GM12875 (cell line): ENCODE results near the gene VWA3A.
"Not testable (repeated sequence)": the region's sequence is repeated elsewhere in the genome, so short reads cannot be mapped to it uniquely, and the experiment has no call there.

Experiments used
- H3K4me3 ChIP-seq: one replicate; pipeline ENCODE4 v1.5.1; 2011; ENCODE audit warnings: low read depth, low read length, control low read depth
- TF ChIP-seq, protein P1 (sequence below): IDR thresholded peaks from 2 replicates; pipeline ENCODE4 v1.5.1; 2011; ENCODE audit warnings: low read depth, mild to moderate bottlenecking, control low read depth, inconsistent platforms, low read length, moderate library complexity, borderline replicate concordance; ENCODE audit not compliant: insufficient read depth

VWA3A gene

DNA sequence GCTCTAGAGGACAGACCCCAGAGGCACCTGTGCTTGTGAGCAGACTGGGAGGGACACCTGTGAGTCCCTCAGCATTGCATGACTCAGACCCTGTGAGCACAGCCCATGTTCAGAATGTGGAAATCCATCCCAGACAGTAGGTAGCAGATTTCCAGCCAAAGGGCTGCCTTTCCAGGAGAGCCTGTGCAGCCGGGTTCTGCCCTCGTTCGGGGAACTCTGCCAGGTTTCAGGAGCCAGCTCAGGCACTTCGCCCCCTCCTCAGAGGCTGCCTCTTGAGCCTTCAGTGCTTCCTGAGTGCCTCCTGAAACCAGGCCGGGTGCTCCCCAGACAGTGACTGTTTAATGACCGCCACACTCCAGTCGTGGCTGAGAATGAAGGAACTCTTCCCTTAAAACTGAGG is 46.7 kb downstream of the VWA3A start:
- TF ChIP-seq, protein P1, sequence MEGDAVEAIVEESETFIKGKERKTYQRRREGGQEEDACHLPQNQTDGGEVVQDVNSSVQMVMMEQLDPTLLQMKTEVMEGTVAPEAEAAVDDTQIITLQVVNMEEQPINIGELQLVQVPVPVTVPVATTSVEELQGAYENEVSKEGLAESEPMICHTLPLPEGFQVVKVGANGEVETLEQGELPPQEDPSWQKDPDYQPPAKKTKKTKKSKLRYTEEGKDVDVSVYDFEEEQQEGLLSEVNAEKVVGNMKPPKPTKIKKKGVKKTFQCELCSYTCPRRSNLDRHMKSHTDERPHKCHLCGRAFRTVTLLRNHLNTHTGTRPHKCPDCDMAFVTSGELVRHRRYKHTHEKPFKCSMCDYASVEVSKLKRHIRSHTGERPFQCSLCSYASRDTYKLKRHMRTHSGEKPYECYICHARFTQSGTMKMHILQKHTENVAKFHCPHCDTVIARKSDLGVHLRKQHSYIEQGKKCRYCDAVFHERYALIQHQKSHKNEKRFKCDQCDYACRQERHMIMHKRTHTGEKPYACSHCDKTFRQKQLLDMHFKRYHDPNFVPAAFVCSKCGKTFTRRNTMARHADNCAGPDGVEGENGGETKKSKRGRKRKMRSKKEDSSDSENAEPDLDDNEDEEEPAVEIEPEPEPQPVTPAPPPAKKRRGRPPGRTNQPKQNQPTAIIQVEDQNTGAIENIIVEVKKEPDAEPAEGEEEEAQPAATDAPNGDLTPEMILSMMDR = no peak
- H3K4me3 ChIP-seq = no peak overlapping the region

DNA sequence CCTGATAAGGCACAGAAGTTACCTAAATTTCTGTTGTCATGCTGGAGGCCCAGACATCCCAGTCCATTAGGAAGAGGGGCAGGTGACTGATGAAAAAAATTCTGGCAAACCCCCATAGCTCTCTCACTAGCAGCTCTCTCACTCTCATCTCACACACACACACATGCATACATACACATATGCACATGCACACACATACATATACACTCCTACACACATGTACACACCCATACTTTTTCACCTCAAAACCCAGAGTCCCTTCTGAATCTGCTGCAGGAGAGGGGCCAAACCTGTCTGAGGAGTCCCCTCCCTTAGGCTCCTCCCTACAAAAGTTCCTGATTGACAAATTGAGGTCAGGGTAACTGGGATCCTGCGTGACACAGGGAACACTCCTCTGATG is 47.4 kb downstream of the VWA3A start:
- no peak overlapping the region for H3K4me3 ChIP-seq
- TF ChIP-seq, protein P1 = no peak

DNA sequence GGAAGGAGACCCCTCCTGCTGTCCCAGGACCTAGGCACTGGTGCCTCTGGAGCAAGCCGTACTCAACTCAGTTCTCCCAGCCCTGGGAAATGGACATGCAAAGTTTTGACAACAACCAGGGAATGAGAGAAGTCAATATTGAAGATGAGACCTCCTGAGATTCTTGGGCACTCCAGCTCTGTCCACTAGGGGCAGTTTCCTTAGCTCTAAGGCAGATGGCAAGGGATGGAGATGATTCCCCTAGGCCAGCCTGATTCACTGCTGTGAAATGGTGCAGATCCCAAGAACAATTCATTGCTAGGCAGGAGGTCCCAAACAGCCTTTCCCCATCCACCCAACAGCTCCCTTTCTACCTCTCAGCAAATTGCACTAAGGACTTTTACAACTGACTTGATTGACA is 49.4 kb downstream of the VWA3A start:
- TF ChIP-seq, protein P1 = peak; percentile 57; the same call in 1 of the 2 replicates
- no peak overlapping the region for H3K4me3 ChIP-seq

DNA sequence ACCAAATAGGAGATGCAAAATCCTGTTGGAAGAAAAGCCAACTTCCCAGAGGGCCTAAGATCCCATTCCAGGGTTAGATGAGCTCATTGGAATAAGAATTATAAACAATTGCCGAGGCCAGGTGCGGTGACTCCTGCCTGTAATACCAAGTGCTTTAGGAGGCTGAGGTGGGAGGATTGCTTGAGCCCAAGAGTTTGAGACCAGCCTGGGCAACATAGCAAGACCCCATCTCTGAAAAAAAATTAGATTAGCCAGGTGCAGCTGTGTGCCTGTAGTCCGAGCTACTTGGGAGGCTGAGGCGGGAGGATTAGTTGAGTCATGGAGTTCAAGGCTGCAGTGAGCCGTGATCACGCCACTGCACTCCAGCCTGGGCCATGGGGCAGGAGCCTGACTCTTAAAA is 52.2 kb downstream of the VWA3A start:
- TF ChIP-seq, protein P1 = no peak
- H3K4me3 ChIP-seq = no peak overlapping the region

DNA sequence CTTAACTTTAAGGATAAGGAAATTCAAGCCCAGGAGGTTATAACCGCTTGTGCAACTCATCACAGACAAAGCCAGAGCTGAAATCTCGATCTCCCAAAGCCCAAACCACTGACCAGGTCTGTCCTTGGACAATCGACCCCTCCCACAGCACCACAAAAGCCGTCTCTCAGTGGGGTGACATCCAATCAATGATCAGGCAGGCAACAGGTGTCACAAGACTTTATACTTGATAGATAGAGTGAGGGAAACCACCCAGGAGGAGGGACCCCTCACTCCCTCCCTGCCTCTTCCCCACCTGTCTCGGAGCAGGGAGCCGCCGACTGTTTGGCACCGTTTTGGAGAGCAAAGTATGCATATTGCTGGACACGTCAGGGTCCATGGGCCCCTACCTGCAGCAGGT is 55.5 kb downstream of the VWA3A start:
- H3K4me3 ChIP-seq = no peak overlapping the region
- TF ChIP-seq, protein P1 = no peak

DNA sequence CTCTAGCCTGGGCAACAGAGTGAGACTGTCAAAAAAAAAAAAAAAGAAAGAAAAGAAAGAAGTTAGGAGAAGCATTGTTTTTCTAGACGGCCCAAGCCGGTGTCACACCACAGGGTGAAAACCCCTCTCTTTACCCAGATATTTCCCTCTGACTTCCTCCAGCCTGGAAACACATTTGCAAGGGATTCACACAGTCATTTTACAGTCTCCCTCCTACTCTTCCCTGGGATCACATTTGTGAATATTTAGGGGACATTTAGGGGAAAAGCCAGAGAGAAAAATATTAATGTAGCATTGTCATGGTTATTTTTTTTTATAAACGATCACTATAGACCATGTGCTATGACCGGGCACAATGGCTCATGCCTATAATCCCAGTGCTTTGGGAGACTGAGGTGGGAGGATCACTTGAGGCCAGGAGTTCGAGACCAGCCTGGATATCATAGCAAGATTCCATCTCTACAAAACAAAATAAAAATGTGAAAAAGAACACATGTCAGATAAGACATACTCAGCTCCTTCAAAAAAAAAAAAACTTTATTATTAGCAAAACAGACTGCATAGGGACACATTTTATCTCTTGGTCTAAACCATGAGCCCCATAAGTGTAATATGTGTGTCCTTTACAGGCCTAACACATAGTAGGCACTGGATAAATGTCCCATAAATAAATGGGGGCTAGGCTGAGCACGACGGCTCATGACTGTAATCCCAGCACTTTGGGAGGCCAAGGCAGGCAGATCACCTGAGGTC is 59.1 kb downstream of the VWA3A start:
- TF ChIP-seq, protein P1 = no peak
- H3K4me3 ChIP-seq = no peak overlapping the region

DNA sequence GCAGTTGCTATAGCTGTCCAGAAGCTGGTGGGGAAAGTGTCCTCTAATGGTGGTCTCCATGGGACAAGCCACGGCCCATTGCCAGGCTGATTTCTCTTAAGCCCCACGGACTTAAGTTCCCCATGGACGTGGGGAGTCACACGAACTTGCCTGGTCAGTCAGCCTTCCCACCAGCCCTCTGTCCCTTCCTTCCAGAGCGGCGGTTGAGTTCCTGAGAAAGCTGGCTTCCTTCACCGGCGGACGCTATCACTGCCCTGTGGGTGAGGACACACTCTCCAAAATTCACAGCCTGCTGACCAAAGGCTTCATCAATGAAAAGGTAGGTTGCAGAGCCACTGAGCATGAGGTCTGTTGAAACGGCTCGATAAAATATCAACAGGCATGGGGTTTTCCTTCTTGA is 60.0 kb downstream of the VWA3A start:
- TF ChIP-seq, protein P1 = no peak
- H3K4me3 ChIP-seq = no peak overlapping the region

DNA sequence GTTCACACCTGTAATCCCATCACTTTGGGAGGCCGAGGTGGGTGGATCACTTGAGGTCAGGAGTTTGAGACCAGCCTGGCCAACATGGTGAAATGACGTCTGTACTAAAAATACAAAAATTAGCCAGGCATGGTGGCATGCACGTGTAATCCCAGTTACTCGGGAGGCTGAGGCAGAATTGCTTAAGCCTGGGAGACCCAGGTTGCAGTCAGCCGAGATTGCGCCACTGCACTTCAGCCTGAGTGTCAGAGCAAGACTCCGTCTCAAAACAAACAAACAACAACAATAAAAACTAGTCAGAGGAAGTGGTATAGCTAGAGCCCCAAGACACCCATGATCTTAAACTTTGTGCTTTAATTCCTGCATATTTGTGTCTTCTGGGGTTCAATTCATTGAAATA is 60.7 kb downstream of the VWA3A start:
- not testable (repeated sequence) for H3K4me3 ChIP-seq
